NCI-H2107 treated with DMSO at 0.1 percent for 48 hours (cell line): ENCODE measurements around the gene PNPLA3.
"Not testable (repeated sequence)": the region's sequence is repeated elsewhere in the genome, so short reads cannot be mapped to it uniquely, and the experiment has no call there.

Experiments
- DNase-seq: peaks from one replicate; lab custom pipeline; 2025; ENCODE audit not compliant: unreplicated experiment; lab: John Stamatoyannopoulos, UW

PNPLA3 gene

GRCh38 chr22:43889201-43889859, 34.3 kb upstream of the PNPLA3 start:
- DNase-seq, result no peak

- DNase-seq, result no peak
Measured at GRCh38 chr22:43889860-43890253, 33.7 kb upstream of the PNPLA3 start.

GRCh38 chr22:43890901-43891331, 32.7 kb upstream of the PNPLA3 start:
- DNase-seq, result no peak

GRCh38 chr22:43891360-43892182, 32.0 kb upstream of the PNPLA3 start, which contains the start of gene PNPLA5:
Gene PNPLA5, minus strand, starts transcription at chr22:43892013. Its CDS starts 133 bp downstream, at chr22:43891880.
- DNase-seq, result no peak

- DNase-seq, result no peak
Measured at GRCh38 chr22:43892183-43892894, 31.3 kb upstream of the PNPLA3 start.

GRCh38 chr22:43893266-43893665, 30.3 kb upstream of the PNPLA3 start:
- DNase-seq, result no peak

- no peak for DNase-seq
Measured at GRCh38 chr22:43894122-43894521, 29.5 kb upstream of the PNPLA3 start.

GRCh38 chr22:43895986-43896645, 27.5 kb upstream of the PNPLA3 start:
- no peak for DNase-seq

GRCh38 chr22:43897751-43898261, 25.8 kb upstream of the PNPLA3 start:
- no peak for DNase-seq

- DNase-seq, result no peak
Measured at GRCh38 chr22:43900206-43900605, 23.4 kb upstream of the PNPLA3 start.

GRCh38 chr22:43901976-43902643, 21.5 kb upstream of the PNPLA3 start:
- DNase-seq, result no peak

GRCh38 chr22:43903033-43903432, 20.6 kb upstream of the PNPLA3 start:
- DNase-seq, result not testable (repeated sequence)

- not testable (repeated sequence) for DNase-seq
Measured at GRCh38 chr22:43904412-43904811, 19.2 kb upstream of the PNPLA3 start.

GRCh38 chr22:43905681-43906080, 17.9 kb upstream of the PNPLA3 start:
- DNase-seq, result no peak

- no peak for DNase-seq
Measured at GRCh38 chr22:43909708-43910107, 13.9 kb upstream of the PNPLA3 start.

- peak; percentile 11 for DNase-seq
Measured at GRCh38 chr22:43910178-43910695, 13.4 kb upstream of the PNPLA3 start.

- DNase-seq, result no peak
Measured at GRCh38 chr22:43911351-43911750, 12.3 kb upstream of the PNPLA3 start.

GRCh38 chr22:43917521-43917920, 6.1 kb upstream of the PNPLA3 start:
- DNase-seq, result no peak

- DNase-seq, result no peak
Measured at GRCh38 chr22:43919106-43919973, 4.3 kb upstream of the PNPLA3 start.
